ENCODE results near the gene ANKRD53.

DNA sequence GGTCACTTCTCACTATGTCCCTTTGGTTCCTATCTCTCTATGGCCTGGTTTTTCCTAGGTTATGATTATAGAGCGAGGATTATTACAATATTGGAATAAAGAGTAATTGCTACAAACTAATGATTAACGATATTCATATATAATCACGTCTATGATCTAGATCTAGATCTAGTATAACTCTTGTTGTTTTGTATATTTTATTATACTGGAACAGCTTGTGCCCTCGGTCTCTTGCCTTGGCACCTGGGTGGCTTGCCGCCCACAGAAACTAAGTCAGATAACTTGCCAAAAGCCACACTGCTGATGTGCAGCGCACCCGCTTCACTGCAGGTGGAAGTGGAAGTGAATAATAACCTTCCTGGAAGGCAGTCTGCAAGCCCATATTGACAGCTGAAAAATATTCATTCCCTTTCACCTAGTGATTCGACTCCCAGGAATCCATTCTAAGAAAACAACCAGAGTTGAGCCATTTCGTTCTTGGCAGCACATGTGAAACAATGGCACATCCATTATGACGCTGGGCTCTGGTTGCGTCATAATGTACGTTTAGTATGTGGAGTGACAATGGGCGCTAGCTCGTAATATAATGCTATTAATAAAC is 725 bp upstream of the ANKRD53 start:
- TF ChIP-seq POLR2A (IDR thresholded peaks at IDR 0.05) (no peak), CTCF (IDR thresholded peaks at IDR 0.05) (peak in 1 of 6 experiments; percentile 2), EP300 (IDR thresholded peaks at IDR 0.05) (no peak), POLR2AphosphoS5 (IDR thresholded peaks at IDR 0.05) (peak; percentile 38 to 60)

Data from upper lobe of left lung (tissue), 4 donors.